Hepatic stellate cell (primary cell): Measurements from ENCODE around the gene CALML5.

Source experiments
- DNase-seq: peaks from one replicate; pipeline ENCODE4 v3.0.0; 2011; ENCODE audit warnings: low spot score

CALML5 gene

DNA sequence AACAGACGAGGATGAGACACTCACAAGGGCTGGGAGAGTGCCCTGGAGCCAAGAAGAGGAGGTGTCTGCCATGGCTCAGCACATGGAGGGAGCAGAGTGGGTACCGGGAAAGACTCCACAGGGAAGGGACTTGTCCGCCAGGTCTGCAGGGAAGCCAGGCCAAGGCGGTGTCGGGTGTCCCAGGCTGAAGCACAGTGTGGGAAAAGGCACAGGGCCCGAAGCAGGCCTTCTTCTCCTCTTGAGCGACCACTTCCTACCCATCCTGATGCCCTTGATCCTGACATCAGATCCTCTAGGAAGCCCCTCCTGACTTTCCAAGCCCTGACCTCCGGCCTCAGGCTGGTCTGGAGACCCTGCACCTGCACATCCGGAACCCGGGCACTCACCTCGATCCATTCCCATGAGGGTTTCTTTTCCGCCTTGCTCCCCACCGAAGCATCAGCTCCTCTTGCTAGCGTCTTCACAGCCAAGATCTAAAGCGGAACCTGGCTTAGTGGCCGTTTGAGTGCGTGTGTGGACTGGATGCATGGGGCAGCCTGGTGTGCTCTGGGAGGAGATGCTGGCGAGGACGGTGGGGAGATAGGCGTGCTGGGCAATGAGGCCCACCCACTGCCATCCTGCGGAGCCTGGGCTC lies 33.8 kb upstream of the CALML5 start:
- no peak for DNase-seq

DNA sequence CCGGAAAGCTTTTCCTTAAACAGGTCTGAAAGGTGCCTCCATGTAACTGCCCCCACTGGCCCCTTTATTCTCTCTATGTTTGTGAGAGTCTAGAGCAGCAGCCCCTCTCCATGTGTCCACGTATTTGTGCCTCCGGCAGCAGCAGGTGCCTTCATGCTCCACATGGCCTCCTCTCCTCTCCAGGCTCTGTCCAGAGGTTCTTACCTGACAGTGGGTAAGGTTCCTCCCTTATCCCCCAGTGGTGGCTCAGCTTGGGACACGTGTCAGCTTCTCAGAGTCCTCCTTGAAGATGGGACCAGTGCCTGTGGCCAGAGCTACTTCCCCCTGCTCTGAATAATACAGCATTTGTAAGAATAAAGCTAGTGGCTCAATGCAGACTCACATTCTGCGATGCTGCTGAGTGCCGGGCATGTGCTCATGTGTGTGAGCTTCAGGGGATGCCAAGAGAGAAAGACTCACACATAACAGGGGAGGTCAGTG lies 33.3 kb upstream of the CALML5 start:
- no peak for DNase-seq

DNA sequence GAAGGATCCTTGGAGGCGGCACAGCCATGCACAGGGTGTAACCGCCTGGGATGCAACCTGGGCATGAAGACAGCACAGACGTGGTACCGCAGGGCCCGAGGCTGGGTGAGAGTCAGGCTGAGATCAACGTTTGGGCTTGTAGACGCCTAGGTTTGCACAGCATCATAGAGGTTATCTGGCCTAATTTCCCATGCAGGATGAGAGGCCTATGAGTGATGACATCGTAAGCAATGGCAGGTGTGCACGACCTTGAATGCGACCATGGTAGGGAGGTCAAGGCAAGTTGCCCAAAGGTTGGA lies 32.9 kb upstream of the CALML5 start:
- DNase-seq, result no peak

DNA sequence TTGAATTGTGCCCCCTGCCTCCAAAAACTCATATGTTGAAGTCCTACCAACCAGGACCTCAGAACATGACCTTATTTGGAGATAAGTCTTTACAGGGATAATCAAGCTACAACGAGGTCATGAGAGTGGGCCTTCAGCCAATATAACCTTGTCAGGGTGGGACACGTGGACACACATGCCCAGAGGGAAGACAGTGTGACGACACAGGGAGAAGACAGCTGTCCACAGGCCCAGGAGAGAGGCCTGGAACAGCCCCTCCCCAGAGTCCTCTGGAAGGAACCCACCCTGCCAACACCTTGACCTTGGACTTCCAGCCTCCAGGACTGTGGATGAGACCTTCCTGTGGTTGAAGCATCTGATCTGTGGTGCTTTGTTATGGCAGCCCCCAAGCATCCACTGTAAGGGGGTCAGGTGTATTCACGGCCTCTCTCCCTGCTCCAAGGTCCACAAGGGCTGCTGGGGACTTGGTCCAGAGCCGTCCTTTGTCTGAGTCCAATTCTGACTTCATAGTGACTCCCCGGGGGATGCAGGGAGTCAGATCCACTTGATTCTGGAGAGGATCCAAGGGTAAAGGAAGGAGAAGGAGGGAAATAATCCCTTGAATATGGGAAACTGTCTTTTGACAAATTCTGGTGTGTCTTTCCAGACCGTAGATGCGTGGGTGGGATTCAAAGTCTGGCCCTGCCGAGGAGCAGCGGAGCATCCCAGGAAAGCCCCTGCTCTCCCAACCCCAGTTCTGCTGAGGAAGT lies 32.4 kb upstream of the CALML5 start:
- DNase-seq, result no peak

DNA sequence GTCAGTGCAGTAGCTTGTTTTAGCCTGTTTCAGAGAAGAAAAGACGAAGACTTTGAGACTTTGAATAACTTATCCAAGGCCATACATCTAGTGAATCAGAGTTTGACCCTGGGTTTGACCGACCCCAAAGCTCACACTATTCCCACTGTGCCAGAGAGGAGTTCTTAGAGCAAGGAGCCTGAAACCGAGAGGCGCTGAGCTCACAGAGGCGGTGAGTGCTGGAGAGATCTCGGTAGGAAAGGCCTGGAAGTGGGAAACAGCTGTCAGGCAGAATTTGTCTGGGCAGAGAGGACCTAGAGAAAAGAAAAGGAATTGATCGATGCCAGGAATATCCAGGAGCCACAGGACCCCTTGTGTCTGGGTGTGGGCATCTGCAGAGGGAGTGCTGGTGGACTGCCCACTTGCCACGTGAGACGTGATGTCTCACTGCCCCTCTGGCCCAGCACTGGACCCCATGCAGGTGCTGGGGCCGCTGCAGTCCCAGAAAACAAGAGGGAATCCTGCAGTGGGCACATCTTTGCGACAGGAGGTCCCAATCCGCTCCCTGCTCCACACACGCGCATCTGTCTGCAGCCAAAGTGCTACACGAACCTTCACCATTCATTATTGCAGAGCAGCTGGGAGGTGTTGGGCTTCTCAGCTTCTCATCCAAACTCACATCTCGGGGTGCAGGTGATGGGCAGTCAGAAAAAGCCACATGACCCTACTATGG lies 31.6 kb upstream of the CALML5 start:
- no peak for DNase-seq

DNA sequence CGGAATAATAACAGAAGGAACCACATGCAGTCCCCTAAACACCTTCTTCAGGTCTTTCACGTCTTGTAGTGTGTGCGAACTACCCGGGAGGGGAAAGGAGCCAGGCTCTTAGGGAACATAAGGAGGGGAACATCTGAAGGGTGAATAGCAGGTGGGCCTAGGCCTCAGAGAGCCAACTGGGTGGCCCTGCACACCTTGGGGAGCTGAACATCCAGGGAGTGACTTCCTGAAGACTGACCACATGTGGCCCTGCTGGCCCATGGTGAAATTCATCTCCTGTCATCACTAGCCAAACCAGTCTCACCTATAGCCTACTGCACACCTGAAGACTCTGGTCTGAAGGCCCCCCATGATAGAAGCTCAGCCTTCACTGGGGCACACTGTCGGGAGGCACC lies 31.0 kb upstream of the CALML5 start:
- DNase-seq, result no peak

DNA sequence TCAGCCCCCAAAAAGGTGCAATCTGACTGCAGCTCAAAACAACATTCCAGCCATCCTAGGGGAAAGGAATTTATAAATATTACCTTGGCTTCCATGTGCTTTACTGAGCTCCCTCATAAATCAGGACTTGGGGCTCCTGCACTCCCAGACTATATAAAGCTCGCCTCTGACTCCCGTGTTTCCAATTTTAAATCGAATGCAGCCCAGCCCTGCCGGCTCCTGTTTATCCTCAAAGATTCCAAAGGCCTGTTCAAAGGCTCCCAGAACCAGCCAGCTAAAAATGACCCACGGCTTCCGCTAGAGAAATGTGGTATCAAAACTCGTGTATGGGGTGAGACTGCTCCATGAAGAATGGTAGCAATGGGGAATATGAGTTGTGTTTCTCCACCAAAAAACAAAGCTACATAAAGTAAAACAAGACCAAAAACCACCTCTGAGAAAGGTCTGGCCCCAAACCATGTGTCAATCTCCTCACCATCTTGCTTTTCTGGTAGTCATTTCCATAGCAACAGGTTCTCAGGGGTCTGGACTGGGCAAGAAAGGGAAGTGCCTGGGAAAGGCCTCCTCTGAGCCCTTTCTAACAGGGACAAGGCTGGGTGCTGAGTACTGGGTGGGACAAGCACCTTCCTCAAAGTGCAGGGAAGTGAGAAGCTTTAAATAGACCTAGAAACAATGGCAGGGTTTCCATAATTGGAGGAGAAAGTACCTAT lies 30.5 kb upstream of the CALML5 start:
- no peak for DNase-seq

DNA sequence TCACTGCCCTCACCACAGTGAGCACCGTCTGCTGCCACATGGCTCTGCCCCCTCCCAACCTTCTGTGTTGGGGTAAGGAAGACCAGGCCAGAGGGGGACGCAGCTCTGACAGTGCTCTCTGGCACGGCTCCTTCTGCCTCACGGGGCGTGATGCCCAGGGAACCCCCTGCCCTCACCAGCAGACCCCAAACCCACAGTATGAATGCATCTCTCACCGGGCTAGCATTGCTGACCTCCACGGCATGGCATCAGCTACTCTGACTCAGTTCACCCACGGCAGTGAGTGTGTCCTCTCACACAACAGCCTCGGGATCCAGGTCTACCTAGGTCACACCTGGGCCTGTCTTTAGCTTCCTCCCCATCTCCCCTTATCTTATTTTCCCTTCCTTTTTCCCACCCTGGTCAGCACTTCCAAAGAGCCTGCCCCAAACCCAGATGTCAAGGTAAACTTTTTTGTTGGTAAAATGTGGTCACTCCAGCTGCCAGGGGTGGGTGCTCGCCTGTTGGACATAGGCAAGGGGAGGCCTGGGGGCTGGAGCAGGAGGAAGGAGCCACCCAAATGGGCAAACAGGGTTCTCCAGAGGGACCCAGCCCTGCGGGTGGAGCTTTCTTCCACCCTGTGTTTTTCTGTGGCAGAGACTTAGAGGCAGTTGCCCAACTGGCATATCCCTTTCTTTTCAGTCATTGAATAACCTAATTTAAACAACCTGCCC lies 29.8 kb upstream of the CALML5 start:
- DNase-seq, result no peak

DNA sequence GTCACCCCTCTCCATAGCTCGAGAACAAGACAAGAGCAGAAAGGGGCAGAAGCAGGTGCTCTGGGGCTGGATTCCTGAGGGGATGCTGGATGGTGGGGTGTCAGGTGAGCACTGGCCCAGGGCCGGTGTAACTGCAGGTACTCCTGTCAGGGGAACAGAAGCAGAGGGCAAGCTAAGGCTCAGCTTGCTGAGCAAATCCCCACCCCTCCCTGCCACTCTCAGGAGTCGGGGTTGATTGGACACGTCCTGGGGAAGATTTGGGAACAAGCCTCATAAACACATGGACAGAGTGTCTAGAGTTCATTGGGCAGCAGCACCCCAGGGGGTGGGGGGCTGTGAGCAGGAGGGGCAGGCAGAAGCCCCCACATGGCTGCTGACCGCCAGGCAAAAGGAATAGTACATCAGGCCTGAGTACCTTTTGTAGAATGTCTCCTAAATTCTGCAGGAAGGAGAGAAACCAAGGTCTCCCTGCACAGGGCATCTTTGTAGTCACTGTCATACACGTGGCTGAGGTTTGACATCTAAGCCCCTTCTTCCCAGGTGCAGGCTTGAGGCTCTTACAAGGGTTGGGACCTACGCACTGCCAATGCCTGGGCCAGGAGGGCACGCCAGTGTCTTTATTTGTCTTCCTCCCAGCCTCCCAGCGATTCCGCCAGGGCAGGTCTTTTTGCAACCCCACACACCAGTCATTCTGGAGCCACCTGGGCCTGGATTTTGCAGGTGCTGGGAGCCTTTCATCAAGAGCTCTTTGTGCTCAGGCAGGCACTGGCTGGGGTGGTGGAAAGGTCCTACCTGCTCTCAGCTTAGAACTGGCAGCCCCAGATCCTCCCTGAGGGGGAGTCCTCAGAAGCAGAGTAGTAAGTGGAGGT lies 28.2 kb upstream of the CALML5 start:
- DNase-seq, result no peak

DNA sequence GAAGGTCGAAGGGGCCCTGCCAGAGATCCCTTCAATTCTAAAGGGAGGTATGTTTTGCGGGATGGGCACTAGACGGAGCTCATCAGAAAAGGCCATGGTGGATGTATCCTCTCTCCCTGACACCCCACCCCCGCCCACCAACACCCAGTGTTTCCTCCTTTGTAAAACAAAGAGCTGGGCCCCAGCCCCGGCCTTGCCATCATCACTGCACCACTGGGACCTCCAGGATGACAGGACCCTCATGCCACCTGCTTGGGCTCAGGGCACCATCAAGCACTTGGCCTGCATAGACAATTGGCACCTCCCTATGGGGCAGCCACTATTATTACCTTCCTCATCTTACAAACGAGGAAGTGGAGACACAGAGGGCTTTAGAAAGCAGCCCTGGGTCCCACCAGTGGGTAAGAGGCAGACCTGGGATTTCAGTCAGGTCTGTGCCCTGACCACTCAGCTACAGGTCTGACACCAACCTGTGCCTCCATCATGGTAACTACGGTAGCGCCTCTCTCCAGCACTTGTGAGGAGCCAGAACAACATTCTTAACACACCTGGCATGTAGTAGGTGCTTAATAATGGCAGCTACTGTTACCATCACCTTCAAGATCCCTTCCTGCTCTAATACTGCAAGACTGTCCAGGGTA lies 27.4 kb upstream of the CALML5 start:
- no peak for DNase-seq

DNA sequence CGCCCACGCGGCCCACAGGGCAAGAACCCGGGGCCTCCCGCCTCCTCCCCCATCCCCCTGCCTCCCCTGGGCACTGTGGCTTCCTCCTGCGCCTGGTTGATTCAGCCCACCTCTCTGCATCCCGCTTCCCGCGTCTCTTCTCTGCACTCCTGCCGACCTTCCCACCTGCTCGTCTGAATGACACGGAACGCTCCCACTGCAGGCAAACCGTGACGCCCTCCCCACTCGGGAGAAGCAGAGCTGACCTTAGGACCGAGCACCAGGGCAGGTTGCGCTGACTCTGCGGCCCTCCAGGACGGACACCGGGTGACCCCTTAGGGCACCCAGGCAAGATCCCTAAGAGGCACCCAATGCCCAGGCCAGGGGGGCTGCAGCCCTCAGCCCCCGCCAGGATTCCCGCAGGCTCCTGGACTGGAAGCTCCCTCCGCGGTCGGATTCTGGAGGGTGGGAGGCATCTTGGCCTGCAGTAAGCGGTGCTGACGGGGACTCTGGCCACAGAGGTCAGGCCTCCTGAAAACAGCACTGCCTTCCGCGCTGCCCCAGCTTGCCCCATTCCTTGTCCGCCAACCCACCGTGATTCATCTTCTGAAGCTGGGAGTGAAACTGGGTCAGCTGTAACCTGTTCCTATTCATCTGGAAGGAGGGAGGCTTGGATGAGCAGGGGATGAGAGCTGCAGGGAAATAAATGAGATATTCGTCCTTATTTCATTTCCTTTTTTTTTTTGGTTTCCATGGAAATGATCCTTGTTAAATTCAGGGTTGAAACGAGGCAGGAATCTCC lies 26.4 kb upstream of the CALML5 start:
- no peak for DNase-seq

DNA sequence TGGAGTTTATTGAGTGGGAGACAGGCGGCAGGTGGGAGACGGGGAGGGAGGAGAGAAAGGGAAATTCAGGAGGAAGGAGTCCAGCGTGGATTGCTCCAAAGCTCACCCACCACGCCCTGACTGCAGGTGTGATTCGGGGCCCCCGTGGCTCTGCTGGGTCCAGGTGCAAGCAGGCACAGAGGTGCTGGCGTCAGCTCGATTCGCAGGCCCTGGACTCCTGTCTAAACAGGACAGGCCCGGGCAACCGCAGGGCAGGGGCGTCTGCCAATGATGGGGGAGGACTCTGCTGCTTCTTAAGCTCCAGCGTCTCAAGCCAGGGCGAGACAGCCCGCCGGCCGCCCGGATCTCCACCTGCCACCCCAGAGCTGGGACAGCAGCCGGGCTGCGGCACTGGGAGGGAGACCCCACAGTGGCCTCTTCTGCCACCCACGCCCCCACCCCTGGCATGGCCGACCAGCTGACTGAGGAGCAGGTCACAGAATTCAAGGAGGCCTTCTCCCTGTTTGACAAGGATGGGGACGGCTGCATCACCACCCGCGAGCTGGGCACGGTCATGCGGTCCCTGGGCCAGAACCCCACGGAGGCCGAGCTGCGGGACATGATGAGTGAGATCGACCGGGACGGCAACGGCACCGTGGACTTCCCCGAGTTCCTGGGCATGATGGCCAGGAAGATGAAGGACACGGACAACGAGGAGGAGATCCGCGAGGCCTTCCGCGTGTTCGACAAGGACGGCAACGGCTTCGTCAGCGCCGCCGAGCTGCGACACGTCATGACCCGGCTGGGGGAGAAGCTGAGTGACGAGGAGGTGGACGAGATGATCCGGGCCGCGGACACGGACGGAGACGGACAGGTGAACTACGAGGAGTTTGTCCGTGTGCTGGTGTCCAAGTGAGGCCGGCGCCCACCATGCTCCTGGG lies 25.5 kb upstream of the CALML5 start, which contains the start of gene CALML3:
Gene CALML3 (plus strand): TSS at position 321 of the 920 bp plus-strand sequence. CDS start 125 bp downstream, at position 446.
- DNase-seq, result no peak

DNA sequence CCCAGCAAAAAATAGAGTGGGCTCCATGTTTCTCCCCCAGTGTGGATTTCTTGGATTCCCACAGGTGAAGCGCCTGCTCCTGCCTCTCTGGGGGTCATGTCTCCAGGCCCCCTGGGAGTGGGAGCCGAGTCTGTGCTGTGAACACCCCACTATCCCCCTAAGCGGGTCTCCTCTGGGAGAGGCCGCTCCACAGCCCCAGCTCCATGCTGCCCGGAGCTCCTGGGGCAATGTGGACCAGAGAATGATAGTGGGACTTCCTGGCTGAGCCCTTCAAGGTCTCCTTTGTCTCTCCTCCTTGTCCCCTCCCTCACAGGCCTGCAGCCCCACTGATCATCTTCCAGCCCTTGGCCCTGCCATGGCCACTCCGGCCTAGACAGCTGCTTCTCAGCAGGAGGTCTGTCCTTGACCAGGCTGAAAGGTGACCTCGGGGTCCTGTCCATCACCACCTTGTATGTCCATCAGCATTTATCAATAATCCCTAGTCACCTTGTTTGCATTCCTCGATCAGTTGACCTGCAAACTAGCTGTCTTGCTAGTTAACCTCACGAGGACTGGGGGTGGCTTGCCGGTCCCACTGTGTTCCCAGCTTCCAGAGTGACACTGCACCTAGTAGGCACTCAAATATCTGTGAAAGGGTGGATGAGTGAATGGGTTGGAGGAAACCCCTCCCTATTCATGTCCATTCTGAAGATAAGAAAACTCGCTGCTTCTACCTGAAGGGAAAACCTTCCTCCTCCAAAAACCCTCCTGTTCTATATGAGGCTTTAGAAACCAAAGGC lies 24.6 kb upstream of the CALML5 start:
- no peak for DNase-seq

DNA sequence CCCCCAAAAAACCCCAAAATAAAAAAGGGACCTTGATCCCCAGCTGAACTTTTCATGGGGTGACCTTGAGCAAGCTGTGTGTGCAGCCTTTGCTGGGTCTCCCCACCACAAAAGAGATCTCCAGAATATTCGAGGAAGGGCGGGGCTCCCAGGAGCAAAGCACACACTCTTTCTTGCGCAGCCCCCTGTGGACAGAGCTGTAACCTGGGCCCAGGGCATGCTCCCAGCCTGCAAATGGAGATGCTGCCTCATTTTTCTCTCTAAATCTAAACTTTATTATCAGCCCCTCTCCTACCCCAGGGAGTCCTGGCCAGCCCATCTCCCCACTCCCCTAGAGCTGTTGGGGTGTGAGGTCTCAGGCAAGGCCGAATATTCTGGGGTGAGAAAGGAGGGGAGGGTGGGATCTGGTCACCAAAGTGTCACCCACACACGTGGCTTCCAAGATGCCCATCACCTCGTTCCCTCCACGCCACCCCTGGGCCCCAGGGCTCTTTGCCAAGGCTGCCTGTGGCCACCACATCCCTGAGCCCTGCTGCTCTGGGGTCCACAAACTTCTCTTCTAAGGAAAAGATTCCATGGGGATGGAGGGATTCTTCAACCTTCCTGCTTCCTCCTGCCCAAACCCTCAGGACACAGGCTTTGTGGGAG lies 23.7 kb upstream of the CALML5 start:
- no peak for DNase-seq

DNA sequence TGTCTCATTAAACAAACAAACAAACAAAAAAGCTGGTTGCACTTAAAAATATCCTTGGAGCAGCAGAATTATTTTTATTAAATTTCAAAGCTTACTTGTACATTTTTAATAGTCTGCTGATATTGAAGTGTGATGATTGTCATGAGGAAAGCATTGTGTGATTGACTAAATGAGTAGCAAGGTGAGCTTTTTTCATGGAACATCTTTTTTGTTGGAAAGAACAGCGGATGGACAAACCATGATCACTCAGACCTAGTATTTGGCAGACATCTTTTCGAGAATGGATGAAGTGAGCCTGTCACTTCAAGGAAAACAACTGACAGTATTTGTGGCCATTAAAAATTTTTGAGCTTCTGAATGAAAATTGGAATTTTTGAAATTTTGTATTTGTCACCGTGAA lies 19.7 kb upstream of the CALML5 start:
- no peak for DNase-seq

DNA sequence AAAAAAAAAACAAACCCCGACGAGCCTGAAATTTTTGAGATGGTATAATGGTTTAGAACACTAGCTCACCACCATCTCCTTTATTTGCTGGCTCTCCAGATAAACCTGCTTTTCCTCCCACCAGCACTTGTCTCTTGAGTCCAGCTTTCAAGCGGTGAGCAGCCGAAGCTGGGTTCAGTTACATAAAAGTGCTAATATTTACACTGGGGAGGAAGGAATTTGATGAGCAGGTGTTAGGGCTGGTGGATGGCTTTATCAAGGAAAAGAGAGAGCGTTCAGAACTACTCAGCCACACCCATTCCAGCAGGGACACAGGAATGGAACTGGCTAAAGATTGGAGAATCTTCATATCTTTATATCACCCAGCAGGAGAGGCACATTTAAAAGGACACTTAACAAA lies 18.8 kb upstream of the CALML5 start:
- DNase-seq, result no peak

DNA sequence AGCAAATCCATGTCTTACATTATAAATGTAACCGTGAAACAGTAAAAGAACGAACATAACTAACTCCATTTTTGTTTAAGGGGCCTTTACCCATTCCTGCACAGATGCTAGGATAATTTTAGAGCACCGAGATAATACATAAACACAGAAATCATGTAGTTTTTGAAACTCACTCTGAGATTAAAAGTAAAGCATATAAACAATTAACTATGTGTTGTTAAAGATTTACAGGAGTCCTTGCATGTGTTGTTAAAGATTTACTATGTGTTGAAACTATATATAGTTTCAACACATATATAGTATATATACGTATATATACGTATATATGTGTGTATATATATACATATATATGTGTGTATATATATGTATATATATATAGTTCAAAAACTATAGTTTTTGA lies 18.2 kb upstream of the CALML5 start:
- DNase-seq, result no peak
